ENCODE data around the gene MESP1.

The MESP1 gene

DNA sequence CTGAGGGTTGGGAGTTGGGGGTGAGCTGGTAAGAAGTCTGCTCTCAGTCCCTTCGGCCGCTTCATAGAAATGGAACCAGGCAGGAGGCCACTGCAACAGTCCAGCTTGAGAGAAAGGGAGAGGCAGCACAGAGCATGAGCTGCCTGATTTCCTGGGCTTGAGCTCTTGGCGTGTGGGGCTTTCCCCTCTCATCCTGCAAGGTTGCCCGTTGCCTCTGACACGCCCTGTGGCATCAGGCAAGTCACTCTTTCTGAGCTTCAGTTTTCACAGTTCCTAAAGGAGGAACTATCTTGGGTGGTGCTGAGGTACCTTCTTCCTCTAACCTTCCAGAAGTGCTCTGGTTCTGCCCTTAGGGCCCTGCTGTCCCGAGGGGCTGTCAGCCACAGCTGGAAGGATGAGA, 30.0 kb upstream of the MESP1 start:
- DNase-seq (ENCODE audit: low read depth) = no peak

- DNase-seq (ENCODE audit: low read depth) = no peak
Measured at GRCh38 chr15:89780601-89781000, 29.6 kb upstream of the MESP1 start.

- DNase-seq (ENCODE audit: low read depth) = no peak
Measured at GRCh38 chr15:89778861-89779260, 27.8 kb upstream of the MESP1 start.

DNA sequence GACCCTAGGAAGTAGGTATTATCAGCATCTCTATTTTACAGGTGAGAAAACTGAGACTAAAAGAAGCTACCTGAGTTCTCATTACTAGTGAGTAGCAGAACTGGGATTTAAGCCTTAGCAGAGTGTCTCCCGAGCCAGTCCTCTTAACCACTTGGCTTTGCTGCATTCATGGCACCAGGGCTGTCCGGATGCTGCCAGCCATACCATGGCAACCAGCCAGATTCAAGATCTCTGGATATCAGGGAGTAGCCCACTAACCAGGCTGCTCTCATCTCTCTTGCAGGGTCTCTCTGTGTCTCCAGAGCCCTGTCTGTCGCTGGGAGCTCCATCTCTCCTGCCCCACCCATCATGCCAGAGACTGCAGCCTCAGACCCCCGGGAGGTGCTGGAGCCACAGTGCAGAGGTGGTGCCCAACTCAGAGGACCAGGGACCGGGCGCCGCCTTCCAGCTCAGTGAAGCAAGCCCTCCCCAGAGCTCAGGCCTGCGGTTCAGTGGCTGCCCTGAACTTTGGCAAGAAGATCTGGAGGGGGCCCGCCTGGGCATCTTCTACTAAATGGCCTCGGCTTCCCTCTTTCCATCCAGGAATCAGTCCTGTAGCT, 26.8 kb upstream of the MESP1 start:
- DNase-seq (ENCODE audit: low read depth) = no peak

- no peak for DNase-seq (ENCODE audit: low read depth)
Measured at GRCh38 chr15:89777073-89777751, 26.2 kb upstream of the MESP1 start.

DNA sequence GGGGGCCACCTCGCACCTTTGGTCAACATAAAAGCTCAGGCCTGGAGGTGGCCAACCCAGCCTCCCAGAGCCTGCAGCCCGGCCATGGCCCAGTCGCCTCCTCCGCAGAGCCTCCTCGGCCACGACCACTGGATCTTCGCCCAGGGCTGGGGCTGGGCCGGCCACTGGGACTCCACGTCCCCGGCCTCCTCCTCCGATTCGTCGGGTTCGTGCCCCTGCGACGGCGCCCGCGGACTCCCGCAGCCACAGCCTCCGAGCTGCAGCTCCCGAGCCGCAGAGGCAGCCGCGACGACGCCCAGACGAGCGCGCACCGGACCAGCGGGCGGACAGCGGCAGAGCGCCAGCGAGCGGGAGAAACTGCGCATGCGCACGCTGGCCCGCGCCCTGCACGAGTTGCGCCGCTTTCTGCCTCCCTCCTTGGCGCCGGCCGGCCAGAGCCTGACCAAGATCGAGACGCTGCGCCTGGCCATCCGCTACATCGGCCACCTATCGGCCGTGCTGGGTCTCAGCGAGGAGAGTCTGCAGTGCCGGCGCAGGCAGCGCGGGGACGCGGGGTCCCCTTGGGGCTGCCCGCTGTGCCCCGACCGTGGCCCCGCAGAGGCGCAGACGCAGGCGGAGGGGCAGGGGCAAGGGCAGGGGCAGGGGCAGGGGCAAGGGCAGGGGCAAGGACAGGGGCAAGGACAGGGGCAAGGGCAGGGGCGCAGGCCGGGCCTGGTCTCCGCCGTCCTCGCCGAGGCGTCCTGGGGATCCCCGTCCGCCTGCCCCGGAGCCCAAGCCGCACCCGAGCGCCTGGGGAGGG, 25.4 kb upstream of the MESP1 start, which contains the start of gene MESP2:
Gene MESP2, plus strand, starts transcription at position 59 of the 799 bp plus-strand sequence. Its CDS starts 26 bp downstream, at position 85.
- peak; percentile 17 for DNase-seq (ENCODE audit: low read depth)

DNA sequence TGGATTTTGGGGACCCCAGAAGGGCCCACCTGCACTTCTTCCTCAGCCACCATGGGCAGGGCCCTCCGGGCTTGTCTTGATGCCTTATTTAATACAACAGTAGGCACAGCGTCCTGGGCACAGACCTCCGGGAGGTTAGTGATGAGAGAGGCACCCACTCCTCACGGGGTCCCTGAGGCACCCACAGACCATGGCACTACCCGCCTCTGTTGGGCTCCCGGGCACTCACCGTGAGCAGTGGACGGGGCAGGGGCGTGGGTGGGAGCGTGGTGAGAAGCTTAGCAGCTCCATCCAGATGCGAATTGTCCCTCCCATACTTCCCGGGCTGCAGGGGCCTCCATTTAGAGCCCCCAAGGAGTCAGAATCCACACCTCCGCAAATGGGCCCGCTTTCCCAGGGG, 24.8 kb upstream of the MESP1 start:
- DNase-seq (ENCODE audit: low read depth) = no peak

DNA sequence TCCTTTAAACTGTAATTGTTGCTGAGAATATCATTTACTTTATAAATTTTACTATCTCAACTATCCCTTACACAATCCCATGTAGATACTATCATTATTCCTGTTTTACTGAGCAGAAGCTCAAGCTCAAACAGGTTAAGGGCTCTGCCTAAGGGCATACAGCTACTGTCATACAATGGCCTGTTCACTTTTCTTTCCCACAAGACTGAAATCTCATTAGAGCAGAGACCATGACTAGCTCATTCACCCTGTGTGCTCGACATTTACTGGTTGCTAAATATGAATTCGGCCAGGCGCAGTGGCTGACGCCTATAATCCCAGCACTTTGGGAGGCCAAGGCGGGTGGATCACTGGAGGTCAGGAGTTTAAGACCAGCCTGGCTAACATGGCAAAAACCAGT, 23.4 kb upstream of the MESP1 start:
- no peak for DNase-seq (ENCODE audit: low read depth)

- DNase-seq (ENCODE audit: low read depth) = no peak
Measured at GRCh38 chr15:89772932-89773583, 22.0 kb upstream of the MESP1 start.

GRCh38 chr15:89770041-89770440, 19.0 kb upstream of the MESP1 start:
- DNase-seq (ENCODE audit: low read depth) = no peak

DNA sequence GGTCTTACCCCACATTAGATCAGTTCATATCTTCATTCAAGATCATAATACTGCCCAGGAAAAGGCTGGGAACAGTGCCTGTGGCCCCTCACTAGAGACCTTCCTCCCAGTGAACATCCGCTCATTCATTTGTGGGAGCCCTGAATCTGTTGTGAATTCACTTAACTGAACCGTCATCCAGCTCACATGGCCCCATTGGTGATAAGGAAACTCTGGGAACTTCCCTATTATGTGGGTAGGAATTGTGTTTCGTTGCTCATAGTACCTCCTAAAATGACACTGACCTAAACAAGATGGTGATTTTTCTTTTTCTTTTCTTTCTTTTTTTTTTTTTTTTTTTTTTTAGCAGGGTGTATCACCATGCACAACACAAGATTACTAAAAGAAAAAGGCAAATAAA, 18.3 kb upstream of the MESP1 start:
- DNase-seq (ENCODE audit: low read depth) = no peak

DNA sequence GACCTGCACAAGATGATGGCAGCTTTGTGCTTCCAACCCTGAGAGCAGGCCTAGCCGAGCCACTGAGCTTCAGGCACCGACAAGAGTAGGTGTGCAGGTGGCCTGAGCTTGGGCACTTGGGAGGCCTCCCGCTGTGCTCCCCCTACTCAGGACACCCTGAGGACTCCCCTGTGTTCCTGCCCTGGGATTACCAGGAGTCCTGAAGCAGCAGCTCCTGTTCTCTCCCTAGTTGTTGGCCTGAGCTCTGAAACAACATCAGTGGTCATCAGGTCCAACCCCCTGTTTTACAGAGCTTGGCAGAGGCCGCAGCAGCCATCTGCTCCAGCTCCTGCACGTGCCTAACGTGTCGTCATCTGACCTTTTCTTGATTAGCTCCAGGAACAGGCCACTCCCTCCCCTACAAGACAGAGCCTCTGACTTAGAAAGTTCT, 17.0 kb upstream of the MESP1 start:
- no peak for DNase-seq (ENCODE audit: low read depth)

DNA sequence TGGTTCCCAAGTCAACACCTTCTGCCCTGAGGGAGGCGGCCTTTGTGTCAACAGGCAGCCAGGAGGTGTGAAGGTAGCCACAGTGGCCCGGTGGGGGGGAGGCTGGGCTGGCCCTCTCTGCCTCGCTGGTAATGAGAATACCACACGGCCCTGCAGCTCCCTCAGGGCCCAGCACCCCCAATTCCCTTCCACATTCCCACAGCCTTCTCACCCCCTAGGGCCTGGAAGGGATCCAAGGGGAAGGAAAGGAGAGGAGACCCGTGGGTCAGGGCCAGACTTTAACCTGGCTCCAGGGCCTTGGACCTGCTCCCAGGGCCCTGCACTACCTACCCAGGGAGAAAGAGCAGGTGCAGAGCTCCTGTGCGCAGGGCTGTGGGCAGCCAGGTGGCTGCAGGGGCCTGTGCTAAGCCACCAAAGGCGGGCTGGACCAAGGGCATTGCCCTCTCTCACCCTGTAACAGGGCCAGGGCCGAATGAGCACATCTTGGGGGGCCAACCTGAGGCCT, 16.4 kb upstream of the MESP1 start:
- no peak for DNase-seq (ENCODE audit: low read depth)

DNA sequence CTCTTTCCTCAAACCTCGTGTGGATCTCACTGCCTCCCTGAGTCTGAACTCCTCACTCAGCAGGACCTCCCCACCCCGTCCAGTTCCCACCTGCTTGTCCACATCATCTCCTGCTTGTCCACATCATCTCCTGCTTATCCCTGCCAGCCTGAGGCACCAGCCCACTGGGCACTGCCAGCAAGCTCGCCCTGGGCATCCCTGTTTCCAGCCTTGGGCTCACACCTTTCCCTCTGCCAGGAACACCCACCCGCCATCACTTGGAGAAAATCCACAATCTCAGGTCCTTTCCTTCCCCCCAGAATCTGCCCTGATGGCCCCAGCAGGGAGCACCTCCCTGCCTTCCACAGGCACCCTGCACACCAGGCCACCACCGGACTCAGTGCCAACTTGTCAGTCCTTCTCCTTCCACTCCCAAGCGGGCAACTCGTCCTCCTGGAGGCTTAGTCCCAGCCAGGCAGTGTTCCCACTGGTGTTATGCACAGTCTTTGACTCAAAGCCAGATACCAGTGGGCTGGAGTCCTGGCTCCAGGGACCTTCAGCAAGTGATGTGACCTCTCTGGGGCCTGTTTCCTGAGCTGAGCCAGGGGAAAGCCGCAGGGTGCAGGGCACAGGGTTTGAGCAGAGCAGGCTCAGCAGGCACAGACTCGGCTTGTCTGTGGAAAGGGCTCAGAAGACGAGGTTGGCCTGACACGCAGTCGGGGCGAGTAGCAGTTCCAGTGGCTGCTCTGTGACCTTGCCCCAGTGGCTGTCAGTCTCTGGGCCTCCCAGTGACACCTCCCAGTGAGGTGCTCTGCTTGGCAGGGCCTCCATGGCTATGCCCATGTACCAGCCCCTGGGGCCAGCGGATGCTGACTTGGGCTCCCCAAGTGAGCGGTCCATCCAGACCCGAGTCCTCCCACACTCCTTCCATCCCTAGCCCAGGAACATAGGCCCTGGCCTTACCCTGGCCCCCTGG, 15.6 kb upstream of the MESP1 start:
- DNase-seq (ENCODE audit: low read depth) = no peak

DNA sequence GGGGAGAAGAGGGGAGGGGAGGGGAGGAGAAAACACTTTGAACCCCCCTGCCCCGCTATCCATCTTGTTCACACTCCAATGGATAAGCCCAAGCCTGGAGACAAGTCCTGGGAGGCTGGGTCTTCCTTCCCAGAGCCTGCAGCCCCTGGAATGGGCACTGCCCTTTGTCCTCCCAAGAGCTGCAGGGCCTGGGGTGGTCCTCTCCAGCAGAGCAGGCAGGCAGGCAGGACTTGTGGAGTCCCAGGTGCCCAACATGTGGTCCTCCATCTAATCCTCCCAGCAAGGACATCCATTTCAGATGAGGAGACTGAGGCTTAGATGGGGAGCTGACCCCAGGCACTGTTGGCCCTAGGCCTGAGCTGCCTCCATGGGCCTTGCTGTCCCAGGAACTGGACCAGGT, 14.6 kb upstream of the MESP1 start:
- no peak for DNase-seq (ENCODE audit: low read depth)

DNA sequence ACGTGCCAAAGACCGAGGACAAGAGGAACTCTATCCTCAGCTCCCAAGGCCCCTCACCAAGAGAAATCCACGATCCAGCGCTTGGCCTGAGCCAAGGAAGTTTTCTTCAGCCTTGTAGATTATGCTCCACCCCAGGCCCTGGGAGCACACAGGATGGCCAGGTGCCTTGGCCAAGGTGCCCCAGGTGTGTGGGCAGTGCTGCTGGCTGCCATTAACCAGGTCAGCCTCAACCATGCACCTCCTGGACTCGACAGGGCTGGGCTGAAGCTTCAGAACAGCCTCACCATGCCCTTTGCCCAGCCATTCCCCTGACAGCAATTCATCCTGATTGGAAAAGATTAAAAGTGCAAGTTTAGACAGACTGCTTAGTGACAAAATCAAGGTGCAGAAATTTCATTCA, 10.9 kb upstream of the MESP1 start:
- DNase-seq (ENCODE audit: low read depth) = no peak

- no peak for DNase-seq (ENCODE audit: low read depth)
Measured at GRCh38 chr15:89761009-89761831, 10.2 kb upstream of the MESP1 start.

DNA sequence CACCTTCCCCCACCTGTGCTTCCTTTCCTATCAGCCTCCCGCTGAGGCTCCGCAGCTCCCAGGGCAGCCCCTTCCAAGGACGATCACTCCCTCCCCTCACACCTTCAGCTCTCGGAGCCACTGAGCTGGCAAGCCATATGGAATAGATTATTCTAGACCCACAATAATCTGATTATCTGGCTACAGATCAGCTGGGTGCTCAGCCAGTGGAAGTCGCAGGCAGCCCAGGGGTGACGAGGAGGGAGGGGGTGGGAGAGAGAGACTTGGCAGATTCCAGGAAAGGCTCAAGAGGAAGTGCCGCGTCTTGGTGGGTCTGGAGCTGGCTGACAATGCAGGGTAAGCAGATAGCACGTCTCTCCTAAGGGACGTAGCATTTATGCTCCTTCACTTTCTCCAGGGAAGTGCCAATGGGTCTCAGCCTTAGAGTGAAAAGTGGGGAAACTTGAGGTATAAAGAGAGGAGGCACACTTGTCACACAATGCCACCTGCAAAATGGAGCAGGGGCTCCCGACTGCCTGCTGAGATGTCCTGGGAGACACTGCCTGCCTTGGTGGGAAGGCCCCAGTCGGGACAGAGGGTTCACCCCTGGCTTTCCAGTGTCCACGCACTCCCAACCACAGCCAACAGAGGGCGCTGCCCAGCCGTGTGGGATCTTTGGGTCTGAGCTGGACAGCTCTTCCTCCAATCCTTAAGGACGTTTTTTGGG, 9.4 kb upstream of the MESP1 start:
- peak; percentile 27 for DNase-seq (ENCODE audit: low read depth)

DNA sequence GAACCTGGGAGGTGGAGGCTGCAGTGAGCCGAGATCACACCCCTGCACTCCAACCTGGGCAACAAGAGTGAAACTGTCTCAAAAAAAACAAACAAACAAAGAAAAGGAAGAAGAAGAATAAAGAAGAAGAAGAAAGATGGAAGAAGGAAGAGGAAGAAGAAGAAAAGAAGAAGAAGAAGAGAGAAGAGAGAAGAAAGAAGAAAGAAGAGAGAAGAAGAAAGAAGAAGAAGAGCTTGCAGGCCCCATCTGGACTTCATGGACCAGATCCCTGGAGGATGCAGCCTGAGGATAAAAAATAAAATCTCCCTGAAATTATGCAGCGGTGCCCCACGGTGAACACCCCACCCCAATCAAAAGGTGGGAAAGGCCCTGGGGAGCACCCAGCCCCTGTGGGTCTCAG, 8.8 kb upstream of the MESP1 start:
- DNase-seq (ENCODE audit: low read depth) = no peak

DNA sequence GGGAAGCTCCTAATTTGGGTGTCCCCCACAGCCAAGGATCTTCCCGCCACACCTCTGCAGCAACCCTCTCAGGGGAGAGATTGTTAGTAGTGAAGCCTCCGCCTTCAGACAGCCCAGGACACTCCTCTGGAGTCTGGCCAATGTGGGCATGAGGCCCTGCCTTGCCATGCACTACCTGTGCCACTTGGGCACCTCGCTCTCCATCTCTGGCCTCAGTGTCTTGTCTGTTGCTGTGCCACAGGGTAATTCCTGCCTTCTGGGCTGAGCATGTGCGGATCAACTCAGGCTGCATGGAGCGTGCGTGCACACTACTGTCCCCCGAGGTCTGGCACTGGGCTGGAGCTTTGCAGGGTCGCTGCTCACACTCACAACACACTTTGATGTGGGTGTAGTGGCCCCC, 7.9 kb upstream of the MESP1 start:
- no peak for DNase-seq (ENCODE audit: low read depth)
